Measurements from ENCODE around the gene FGFBP3. TPM values are rescaled to one million over a fixed set of nuclear protein-coding genes. Genes with fewer than 3 reads are reported as not detected.

Gene FGFBP3
- total and polyA plus RNA-seq, 12 donors: 0.24 to 4.1 (median 1.8) TPM

GRCh38 chr10:91879515-91880170, 29.6 kb downstream of the FGFBP3 start:
- 56 to 65% (median 62%) methylated on average over 6 to 7 of the region's 7 CpGs for WGBS, 4 donors
- no peak overlapping the region for H3K27ac ChIP-seq
- intact Hi-C loops (cut with DNase I): no loop called here
- TF ChIP-seq POLR2A (IDR thresholded peaks at IDR 0.05) (no peak), CTCF (IDR thresholded peaks at IDR 0.05) (no peak)
- no peaks in the 10 kb centered on the region for H3K4me1 ChIP-seq (replicated peaks in 1 of 2)
- H3K9me3 ChIP-seq (replicated peaks in 1 of 3): no peaks in the 10 kb centered on the region
- DNase-seq: no peak
- H3K36me3 ChIP-seq (replicated peaks in 1 of 2): no peaks in the 10 kb centered on the region
- no peaks in the 10 kb centered on the region for H3K27me3 ChIP-seq
- no peak overlapping the region for H3K4me3 ChIP-seq

- 73 to 92% (median 80%) methylated on average over 1 of the region's 1 CpG for WGBS, 4 donors
- Histone ChIP-seq H3K9me3 (replicated peaks in 1 of 3) (no peaks in the 10 kb centered on the region), H3K4me3 (no peak overlapping the region), H3K36me3 (replicated peaks in 1 of 2) (no peaks in the 10 kb centered on the region), H3K4me1 (replicated peaks in 1 of 2) (no peaks in the 10 kb centered on the region), H3K27me3 (no peaks in the 10 kb centered on the region), H3K27ac (no peak overlapping the region)
- TF ChIP-seq CTCF (IDR thresholded peaks at IDR 0.05): no peak
- no peak for TF ChIP-seq POLR2A (IDR thresholded peaks at IDR 0.05)
- no peak for DNase-seq
- intact Hi-C loops (cut with DNase I): no loop called here
Observed at GRCh38 chr10:91875779-91876178, 33.5 kb downstream of the FGFBP3 start.

- H3K27ac ChIP-seq: no peak overlapping the region
- DNase-seq: no peak
- H3K36me3 ChIP-seq (replicated peaks in 1 of 2): no peaks in the 10 kb centered on the region
- intact Hi-C loops (cut with DNase I): no loop called here
- no peaks in the 10 kb centered on the region for H3K9me3 ChIP-seq (replicated peaks in 1 of 3)
- H3K4me3 ChIP-seq: no peak overlapping the region
- TF ChIP-seq POLR2A (IDR thresholded peaks at IDR 0.05): no peak
- TF ChIP-seq CTCF (IDR thresholded peaks at IDR 0.05): no peak
- WGBS, 4 donors: 79 to 100% (median 92%) methylated on average over 2 of the region's 2 CpGs
- no peaks in the 10 kb centered on the region for H3K27me3 ChIP-seq
- no peaks in the 10 kb centered on the region for H3K4me1 ChIP-seq (replicated peaks in 1 of 2)
Observed at GRCh38 chr10:91875156-91875555, 34.1 kb downstream of the FGFBP3 start.

GRCh38 chr10:91865562-91866081, 43.7 kb downstream of the FGFBP3 start:
- Histone ChIP-seq H3K9me3 (replicated peaks in 1 of 3) (no peaks in the 10 kb centered on the region), H3K27me3 (no peaks in the 10 kb centered on the region), H3K4me3 (no peak overlapping the region), H3K4me1 (replicated peaks in 1 of 2) (no peaks in the 10 kb centered on the region), H3K27ac (no peak overlapping the region), H3K36me3 (replicated peaks in 1 of 2) (peaks cover 0 to 27% of the 10 kb centered on the region in 2 donors)
- no peak for TF ChIP-seq CTCF (IDR thresholded peaks at IDR 0.05)
- no peak for TF ChIP-seq POLR2A (IDR thresholded peaks at IDR 0.05)
- 84 to 97% (median 91%) methylated on average over 2 of the region's 2 CpGs for WGBS, 4 donors
- intact Hi-C loops (cut with DNase I): no loop called here
- DNase-seq: no peak
